Caki2 (cell line): ENCODE measurements around the gene PALS2. TPM values are rescaled to one million over a fixed set of nuclear protein-coding genes. Genes with fewer than 3 reads are reported as not detected.

Experiments
- DNase-seq: peaks from one replicate; pipeline ENCODE4 v3.0.0-alpha.2; 2015; ENCODE audit warnings: low read depth
- in situ Hi-C: cut with HindIII; loops from 2 replicates; pipeline ENCODE4 v1.10.0; 2016; ENCODE audit warnings: low sequenced_read_pairs, low pct_unique_long_range_greater_than_20kb, mixed read lengths
- total RNA-seq: library from RNA; depleted of rRNA; stranded (reverse); fragments of >200 nt; shearing (Covaris generic); gene quantifications from 2 replicates; pipeline ENCODE4 v1.2.3, GENCODE V29; 2014; ENCODE audit warnings: low replicate concordance

The PALS2 gene
- total RNA-seq, 1 experiment from 2014 or later, result 58.6 TPM

DNA sequence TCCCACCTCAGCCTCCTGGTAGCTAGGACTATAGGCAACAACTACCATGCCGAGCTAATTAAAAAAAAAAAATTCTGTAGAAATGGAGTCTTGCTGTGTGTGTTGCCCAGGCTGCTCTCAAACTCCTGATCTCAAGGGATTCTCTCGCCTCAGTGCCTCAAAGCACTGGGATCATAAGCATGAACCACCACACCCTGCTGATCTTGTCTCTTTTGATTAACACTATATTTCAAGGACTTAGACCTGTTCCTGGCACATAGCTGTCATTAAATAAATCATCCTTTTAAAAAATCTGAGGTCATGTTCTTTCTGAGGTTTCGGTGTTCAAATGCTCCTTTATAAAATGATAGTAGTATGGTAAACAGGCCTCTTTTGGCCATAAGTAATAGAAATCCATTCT lies 4.8 kb downstream of the PALS2 start:
- in situ Hi-C loops, result no loop called here
- DNase-seq, result peak; percentile 16

DNA sequence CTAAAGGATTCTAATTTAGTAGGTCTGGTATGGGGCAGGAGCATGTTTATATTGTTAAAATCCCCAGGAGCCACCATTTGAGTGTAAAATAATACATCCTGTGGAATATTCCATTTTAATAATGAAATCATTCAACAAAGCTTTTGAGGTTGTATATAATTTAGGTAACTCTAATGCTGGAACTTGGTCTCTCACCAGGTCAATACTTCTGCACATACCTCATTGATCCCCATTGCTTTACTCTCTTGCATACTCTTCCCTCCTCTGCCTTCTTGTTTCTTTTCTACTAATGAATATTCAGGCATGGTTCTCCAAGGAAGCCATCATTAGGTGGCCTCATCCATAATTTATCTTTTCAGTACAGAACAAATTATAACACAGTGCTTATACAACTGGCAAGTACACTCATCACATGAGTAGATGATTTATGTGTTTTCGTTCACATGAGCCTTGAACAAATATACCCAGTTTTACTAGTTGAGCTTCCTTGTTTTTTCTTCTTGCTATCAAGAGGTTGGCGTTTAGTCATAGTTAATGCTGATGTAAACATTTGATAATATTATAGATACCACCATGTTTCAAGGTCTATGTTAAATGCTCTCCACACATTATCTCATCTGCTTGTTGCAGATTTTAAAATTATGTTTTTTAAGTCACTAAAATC lies 7.2 kb downstream of the PALS2 start:
- in situ Hi-C loops, result no loop called here
- DNase-seq, result peak; percentile 68

DNA sequence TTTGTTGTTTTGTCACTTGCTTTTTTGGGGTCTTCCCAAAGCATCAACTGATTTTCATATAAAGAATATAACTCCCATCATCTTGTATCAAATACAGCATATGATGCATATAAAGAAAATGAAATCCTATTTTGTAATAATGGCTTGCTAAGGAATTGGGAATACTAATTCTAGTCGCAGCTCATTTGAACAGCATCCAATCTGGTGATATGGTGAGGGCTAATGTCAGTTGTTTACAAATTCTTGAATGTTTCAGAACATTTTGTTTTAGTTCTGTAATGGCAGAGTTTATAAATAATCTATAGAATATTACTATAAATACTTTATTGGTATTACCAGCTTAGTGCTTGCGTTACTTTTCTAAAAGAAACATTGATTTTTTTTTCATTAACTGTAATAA lies 8.9 kb downstream of the PALS2 start:
- DNase-seq, result no peak
- in situ Hi-C loops, result no loop called here

DNA sequence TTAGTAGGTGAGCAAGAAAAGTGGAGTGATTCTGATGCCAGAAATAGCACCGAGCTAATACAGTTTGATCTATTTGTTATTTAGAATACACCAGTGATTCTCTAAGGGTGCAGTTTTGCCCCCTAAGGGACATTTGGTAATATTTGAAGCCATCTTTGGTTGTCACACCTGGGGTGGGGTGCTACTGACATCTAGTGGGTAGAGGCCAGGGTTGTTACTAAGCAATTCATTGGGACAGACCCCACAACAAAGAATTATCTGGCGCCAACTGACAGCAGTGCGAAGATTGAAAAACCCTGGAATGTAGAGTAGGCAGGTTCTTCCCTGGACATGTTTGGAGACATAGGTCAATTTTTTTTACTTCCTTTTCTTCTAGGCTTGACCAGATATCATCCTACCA lies 14.6 kb downstream of the PALS2 start:
- no peak for DNase-seq
- in situ Hi-C loops, result no loop called here

DNA sequence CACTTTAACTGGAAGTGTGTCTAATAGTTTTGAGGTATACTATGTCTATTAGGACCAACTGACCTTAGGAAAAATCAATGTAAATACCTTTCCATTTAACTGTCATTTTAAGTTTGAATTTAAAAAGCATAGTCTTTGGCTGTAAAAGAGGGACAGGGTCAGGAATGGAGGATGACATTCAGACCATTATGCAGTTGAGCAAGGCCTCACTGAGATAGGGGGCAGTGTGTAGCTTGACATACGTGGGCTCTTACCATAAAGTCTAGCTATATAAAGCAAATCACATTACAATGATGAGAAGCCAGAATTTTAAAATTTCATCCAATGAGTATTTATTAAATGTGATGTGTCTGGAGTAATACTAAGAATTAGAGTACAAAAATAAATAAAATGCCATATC lies 17.9 kb downstream of the PALS2 start:
- in situ Hi-C loops, result no loop called here
- no peak for DNase-seq

DNA sequence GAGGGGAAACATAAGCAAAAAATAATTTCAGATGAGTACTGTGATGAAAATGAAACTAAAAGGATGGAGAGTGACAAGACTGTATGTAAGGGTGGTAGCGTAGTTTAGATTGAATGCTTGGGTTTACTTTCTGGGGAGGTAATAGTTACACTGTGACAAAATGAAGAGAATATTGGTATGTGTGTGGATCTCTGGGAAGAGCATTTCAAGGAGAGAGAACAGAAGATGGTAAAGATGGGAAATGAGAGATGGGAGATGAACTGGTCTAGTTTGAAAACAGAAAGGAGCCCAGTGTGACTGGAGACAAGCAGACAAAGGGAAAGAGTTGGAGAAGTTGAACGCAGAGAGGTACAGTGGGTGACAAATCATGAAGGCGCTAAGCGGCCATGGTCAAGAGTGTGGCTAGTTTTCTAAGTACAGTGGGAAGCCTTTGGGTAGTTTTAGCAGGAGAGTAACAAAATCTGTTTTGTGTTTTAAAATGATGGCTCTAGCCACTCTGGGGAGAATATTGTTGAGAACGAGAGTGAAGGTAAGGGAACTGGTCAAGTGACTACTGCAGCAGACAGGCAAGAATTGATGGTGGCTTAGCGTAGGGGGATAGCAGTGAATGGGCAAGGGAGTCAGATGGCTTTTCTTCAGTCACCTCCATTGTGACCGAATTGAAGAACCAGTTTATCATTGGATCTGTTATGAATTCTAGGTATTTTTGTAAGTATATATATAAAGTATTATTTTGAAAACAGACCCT lies 22.6 kb downstream of the PALS2 start:
- no peak for DNase-seq
- in situ Hi-C loops, result no loop called here

DNA sequence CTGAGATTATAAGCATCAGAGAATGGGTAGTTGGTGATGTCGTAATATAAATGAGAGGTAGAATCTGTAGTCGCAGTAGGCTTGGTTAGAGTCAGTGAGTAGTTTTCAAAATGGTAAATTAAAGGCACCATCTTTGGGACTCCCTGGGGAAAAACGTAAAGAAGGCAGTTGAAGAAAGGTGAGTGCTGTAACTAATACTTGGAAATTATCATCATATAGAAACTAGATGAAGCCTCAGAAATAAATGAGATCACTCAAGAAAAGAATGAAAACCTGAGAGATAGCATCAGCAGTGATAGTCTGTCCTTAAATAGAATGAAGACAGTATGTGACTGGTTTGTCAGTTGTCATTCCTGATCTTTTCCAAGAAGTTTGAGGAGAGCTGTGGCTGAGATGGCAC lies 23.8 kb downstream of the PALS2 start:
- DNase-seq, result no peak
- in situ Hi-C loops, result no loop called here

DNA sequence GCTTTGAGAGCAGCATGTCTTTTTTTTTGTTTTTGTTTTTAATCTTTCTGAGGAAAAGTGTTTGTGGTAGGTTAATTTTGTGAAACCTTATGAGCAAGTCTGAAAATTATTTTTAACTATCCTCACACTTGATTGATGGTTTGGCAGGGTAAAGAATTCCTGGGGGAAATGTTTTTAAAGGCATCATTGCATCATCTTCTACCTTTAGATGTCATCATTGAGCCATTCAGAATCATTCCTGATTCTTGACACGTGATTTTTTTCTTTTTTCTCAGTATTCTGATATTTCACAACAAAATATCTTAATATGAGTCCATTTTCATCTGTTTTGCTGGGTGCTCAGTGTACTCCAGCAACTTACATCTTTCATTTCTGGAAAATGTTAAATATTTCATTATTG lies 28.3 kb downstream of the PALS2 start:
- in situ Hi-C loops, result no loop called here
- no peak for DNase-seq

DNA sequence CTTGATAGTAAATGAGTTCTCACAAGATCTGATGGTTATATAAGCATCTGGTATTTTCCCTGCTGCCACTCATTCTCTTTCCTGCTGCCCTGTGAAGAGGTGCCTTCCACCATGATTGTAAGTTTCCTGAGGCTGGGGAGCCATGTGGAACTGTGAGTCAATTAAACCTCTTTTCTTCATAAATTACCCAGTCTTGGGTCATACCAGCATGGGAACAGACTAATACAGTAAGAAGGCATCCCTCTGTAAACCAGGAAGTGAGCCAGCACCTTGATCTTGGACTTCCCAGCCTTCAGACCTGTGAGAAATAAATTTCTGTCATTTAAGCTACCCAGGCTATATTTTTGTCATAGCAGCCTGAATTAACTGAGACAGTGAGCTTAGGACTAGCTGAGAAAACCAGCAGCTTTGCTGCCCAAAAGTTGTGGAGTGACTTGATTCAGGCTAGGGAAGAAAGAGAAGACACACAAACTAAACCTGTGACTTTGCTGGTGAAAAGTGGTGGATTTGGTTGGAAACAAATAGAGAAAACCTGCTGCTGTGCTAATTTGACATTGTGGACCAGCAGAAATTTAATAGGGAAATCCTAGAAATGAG lies 29.7 kb downstream of the PALS2 start:
- in situ Hi-C loops, result no loop called here
- DNase-seq, result no peak

DNA sequence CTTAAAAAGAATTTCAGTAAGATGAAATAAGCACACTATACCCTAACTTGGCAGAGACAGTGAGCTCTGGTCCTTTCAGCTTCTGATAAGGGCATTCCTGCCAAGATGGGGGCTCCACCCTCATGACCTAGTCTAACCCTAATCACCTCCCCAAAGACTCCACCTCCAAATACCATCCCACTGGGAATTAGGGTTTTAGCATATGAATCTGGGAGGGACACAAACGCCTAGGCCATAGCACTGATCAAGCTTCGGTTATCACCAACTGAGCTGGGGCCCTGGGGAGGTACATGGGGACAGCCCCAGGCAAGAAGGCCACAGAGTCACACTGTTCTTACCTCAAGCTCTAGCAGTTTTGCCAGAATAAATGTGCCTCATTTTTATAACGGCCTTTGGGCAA lies 31.4 kb downstream of the PALS2 start:
- no peak for DNase-seq
- in situ Hi-C loops, result no loop called here

DNA sequence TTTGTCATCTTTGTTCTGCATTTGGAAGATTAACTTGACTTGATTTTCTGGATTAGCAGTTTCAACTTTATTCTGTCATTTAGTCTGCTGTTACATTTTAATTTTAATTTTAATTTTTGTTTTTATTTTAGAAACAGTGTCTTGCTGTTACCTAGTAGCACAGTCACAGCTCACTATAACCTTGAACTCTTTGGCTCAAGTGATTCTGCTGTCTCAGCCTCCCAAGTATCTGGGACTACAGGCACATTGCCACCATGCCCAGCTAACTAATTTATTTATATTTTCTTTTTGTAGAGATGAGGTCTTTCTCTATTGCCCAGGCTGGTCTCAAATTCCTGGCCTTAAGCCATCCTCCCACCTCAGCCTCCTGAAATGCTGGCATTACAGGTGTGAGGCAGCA lies 35.3 kb downstream of the PALS2 start:
- no peak for DNase-seq
- in situ Hi-C loops, result no loop called here

DNA sequence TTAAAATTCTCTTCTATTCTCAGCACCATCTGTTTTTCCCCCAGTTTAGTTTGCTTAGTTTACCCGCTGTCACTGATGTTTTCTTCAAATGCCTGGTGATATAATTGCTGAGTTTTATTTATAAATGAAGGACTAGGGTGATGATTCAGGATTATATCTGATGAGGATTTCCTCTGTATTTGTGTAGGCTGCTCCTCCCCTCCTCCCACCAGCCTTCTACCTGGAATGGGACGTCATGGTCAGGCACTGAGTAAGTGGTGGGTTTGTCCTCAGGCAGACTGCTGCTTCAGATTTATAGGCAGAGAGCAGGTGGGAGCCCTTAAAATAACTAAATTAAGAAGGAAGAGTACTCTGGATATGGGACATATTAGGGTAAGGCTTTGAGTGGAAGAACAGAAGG lies 35.8 kb downstream of the PALS2 start:
- no peak for DNase-seq
- in situ Hi-C loops, result no loop called here

DNA sequence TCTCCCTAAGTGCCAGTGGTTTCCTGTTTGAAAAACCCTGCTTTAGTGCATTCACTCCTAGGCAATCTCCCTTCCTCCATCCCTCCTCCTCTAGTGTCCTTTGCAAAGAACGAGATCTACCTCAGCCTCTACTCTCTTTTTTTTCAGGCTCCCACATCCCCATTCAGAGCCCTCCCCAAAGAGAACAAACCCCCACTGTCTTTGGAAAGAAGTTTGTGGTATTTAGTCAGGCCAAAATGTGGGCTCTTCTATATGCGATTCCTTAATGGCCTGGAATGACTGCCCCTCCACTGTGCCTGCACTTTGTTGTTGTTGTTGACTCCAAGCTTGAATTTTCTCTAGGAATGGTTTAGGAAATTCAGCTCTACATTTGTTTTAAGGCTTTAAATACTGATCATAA lies 36.3 kb downstream of the PALS2 start:
- no peak for DNase-seq
- in situ Hi-C loops, result no loop called here

DNA sequence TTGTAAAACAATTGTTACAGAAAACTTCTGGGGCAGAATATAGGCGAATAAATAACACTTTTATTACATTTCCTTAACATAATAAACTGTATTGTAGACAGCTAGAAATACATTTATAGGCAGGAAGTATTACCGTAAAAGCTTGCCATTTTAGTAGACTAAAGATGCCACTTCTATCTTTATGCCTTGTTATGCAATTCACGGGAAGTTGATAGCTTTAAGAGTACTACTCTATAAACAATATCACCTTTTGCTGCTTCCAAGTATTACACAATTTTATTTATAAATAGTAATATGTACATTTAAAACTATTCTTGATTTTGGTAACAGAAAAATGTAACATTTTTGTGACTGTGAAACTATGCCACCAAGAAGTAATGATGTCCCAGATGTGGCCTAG lies 37.9 kb downstream of the PALS2 start:
- no peak for DNase-seq
- in situ Hi-C loops, result no loop called here

DNA sequence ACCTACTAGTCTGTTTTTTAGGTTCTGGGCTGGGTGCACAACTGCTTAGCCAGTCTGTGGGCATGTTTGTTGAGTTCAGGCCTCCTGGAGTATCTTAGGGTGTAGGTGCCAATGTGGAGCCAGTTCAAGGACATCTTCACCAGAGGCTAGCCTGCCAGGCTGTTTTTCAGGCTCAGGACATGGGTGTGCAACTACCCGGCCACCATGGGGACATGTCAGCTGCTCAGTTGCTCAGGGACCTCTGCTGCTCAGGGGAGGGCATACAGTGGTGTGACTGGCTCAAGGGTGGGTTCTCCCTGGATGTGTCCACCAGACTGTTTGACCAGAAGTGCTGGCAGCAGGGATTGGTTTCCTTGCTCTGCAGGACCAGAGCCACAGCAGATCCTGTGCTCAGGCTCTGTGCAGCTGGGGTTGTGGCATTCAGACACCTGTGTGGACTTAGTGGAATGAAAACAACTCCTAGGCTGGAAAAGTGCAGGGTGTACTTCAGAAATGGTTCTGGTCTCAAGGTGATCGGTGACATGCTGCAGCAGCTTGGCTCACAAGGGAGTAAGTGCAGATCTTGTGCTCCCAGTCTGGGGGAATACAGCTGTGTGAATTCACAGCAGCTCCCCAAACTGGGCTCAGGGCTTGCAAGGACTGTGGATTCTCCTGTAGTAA lies 44.8 kb downstream of the PALS2 start:
- in situ Hi-C loops, result no loop called here

DNA sequence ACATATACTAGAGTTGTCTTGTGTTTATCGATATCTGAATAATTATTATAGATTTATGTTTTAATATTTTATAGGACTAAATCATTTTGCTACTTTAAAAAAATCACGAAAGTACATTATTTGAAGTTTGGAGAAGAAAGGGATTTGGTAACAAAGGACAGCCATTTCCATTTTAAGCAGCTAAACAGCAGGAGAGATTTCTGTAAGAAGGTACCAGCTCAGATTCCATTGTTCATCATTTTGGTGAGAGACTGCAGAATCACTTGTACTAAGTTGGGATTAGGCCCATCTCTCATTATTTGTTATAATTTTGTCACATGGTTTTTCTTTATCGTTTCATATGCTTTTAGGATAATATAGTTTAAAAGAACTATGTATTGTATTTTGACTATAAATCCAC lies 46.7 kb downstream of the PALS2 start:
- no peak for DNase-seq
- in situ Hi-C loops, result no loop called here

More for the DNA sequence above, 44.8 kb downstream of the PALS2 start:
- no peak for DNase-seq

DNA sequence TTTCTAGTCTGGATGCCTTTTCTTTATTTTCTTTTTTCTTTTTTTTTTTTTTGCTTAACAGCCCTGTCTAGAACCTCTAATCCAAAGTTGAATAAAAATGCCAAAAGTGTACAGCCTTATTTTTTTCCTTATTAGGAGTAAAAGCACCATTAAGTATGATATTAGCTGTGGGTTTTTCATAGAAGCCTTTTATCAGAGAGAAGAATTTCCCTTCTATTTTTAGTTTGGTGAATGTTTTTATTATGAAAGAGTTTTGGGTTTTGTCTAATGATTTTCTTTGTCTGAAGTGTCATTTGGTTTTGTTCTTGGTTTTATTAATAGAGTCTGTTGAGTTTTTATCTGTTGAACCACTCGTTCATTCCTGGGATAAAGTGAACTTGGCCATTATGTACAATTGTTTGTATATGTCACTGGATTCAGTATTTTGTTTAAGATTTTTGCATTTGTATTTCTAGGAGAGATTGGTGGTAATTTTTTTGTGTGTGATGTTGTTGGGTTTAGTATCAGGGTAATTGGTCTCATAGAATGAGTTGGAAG lies 49.5 kb downstream of the PALS2 start:
- DNase-seq, result no peak
- in situ Hi-C loops, result no loop called here
